ENCODE measurements around the gene TUBB2B.

The TUBB2B gene

DNA sequence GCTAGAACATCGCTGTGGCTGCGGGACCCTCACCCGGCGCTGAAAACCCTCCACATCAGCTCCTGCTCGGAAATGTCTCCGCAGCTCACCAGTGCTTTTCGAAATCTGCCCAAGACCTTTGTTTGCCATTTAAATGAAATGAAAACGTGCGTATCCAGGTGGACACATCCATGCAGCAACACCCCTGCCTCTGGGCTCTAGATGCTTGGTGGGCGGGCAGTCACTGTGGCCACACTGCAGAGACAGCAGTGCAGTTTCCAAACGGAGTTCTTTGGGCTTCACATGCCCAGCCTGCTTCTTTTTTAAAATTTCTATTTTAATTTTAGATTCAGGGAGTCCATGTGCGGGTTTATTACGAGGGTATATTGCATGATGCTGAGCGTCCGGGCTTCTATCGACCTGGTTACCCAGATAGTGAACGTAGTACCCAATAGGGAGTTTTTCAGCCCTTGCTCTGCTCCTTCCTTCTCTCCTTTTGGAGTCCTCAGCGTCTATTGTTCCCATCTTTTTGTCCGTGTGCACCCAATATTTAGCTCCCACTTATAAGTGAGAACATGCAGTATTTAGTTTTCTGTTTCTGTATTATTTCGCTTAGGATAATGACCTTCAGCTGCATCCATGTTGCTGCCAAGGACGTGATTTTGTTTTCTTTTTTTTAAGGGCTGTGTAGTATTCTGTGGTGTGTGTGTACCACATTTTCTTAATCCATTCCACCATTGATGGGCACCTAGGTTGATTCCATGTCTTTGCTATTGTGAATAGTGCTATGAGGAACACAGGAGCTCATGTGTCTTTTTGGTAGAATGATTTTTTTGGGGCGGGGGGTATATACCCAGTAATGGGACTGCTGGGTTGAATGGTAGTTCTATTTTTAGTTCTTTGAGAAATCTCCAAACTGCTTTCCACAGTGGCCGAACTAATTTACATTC lies 4.8 kb upstream of the TUBB2B start:
- DNase-seq, result no peak

DNA sequence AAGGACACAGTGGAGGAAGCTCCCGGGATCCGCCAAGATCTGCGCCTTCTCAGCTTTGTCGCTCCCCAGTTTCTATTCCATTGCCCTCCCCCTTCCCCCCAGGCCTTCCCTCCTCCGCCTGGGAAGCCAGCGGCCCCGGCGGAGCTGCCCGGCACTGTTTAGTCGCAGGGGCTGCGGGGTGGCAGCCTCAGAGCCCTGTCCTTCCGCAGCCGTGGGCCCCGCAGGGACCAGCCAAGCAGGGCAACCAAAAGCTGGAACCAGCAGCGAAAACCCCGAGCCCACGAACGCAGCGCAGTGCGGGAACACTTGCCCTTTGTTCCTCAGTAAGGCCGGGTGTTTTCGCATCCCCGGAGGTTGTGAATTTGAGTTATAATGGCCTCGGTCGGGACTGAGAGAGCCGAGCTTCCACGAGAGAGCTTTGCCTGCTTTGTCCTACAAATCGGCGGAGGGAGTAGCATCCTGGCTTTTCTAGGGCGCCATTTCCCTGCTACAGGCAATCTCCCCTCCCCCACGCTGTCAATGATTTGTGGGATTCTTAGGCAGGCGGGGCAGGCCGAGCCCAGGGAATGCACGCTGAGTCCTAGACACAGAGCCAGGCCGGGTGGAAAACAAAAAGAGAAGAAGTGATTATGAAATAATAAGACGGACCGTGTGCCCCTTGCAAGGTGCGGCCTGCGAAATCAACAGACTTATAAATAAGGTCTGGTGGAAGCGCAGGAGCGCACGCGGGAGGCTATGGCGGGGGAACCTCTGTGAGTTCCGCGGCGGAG lies 4.0 kb upstream of the TUBB2B start:
- no peak for DNase-seq

DNA sequence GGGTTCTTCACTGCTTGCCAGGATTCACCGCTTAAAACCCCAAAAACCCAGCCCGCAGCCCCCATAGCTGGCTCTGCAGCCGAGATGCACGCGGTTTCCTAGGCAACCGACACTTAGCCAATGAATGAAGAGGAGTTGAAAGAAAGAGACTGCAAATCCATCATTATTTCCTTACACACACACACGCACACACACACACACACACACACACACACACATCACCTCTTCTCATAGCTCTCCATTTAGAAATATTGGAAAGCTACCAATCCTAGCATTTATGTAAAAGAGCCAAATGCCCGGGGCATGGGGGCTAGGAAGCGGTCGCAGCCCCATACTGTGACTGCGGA lies 3.4 kb upstream of the TUBB2B start:
- DNase-seq, result no peak

DNA sequence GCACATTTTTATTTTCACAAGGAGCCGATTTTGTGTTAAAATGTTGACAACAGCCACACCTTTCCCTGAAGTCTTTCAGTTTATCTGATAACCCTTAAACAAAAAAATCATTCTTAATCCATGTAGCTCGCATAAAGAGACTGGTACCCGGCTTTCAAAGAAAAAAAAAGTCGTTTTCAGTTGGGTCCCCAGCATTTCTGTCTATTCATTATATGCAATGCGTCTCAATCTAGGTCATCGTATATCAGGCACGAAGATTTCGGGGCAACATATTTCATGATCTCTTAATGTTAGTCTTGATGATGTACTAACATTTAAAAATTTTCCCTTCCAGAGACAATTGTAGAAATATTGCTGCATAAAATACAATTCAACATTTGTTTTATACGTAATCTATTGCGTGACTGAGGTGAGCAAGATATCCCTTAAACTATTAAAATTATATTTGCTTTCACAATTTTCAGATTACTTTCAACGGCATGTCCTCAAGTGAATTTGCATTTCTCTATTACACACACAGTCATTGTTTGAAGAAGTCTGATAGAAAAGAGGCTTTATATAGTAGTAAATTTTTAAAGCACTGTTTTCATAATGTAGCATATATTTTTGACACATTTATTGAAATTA lies 2.9 kb upstream of the TUBB2B start:
- no peak for DNase-seq

DNA sequence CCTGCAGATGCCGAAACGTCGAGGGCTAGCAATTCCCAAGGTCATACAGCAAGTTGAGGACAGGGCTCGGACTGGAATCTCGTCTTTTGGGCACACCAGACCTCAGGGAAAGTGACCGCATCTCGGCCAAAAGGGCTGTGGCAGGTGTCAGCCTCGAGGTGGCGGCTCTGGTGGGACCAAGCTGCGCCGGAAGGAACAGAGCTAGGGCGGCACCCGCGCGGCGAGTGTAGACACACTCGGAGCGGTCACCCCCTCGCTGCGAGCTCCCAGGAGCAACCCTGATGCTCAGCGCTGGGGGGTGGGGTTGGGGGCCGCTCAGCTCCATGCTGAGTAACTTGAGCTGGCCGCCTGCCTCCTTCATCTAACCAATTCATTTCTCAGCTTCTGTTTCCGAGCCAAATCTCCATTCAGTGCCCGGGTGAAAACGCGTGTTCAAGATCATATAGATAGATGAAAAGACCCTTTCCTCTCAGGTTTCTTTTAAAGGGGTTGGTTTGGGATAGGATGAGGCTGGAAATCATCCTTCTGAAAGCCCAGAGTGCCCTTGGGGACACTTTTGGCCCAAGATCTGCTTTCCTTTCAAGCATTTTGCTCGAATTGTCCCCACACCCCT lies 2.2 kb upstream of the TUBB2B start:
- no peak for DNase-seq

DNA sequence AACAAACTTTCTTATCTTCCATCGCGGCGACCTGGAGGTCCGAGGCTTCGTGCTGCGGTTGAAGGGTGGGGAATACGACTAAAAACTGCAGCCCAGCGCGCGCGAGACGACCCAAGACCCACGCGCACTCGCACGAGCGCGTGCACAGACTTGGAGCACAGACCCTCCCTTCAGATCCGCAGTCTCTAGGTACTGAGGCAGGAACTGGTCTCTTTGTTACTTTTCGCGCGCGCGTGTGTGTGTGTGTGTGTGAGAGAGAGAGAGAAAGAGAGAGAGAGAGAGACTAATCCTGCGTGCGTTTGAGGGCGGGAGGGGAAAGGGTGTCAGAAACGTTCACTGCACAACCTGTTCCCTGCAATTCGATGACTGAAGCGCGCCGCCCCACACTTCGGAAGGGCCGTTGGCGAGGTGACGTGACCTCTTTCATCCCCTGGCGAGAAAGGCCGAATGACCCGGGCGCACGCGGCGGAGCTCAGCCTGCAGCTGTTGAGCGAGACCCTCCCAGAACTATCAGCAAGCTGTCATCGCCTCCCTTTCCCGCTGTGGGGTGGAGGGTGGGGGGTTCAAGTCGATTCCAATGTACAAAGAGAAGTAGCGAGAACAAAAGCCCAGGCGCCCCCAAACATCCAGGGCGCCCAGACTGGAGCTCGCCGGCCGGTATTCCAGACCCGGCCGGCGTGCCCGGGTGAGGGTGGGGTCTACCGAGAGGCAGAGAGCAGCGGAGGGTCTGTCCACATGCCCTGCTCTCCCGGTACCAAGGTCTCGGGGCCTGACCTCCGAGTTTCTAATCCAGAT lies 1.5 kb upstream of the TUBB2B start:
- DNase-seq, result peak; percentile 42

DNA sequence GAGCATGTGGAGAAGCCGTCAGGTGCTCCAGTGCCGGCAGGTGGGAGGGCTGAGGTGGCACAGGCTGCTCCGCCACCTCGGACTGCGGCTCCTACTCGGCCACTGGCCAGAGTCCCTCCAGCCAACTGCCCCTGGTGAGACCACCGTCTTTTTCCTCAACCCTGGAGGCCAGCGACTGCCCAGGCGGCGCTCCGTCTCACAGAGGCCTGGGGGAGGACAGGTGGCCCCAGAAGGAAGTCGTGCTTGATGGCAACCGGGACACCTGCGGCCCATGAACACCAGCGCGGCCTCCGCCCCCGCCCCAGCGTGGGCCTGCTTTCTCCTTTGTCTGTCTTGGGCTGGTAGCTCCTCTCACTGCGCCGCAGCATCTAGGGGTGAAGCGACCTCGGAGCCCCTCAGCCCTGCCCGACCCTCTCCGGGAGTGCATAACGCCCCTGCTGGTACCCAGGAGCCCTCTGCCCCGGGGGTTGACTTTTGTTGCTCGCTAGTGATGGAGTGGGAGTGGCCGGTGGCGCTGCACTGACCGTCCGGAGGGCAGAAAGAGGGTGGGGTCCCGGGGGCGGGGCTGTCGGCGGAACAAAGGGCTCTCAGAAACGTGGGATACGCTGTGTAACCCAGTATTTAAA lies 706 bp upstream of the TUBB2B start:
- peak; percentile 30 for DNase-seq

DNA sequence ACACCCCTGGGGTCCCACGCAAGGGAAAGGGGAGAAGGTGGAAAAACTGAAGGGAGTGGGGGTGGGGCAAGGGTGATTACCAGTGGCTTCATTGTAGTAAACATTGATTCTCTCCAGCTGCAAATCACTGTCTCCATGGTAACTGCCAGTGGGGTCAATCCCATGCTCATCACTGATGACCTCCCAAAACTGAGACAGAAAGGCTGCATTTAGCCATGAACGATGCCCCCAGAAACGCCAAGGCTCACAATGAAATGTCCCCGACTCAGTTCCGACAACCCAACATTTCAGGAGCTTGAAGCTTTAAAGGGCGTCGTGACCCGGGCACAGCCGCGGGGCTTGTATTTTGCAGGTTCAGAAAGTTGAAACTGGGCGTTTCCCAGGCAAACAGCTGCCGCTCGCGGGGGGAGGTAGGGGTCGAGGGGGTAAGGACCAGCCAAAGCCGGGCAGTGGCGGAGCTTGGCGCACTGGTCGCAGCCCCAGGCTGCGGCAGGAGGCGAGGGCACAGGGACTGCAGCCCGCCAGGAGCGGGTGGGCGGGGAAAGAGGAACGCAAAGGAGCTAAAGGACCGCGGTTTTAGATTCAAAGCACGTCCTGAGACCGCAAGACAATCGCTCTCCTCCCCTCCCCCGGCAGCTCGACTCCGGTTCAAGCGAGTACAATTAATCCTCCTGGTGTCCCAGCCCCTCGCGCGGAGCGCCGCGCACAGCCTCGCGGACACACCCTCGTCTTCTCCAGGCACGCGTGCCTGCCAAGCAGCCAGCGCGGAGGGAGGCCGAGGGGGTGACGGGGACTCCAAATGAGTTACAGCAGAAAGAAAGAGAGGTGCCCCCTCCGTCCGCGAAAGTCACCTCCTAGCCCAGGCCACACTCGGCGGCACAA lies 731 bp downstream of the TUBB2B start:
- DNase-seq, result no peak

DNA sequence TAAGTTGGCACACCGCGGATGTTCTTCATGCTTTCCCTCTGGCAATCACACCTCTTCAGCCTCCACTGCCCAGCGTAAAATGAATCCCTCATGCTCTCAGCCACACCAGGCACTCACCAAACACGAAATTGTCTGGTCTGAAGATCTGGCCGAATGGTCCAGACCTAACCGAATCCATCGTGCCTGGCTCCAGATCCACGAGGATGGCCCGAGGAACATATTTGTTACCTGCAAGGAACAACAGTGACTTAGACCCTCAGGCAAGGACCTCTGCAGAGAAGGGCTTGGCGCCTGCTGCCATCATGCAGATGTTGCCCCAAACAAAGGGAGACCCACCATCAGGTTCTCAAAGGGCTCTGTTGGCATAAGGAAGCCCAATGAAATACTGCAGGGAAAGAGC lies 1.4 kb downstream of the TUBB2B start:
- DNase-seq, result no peak

DNA sequence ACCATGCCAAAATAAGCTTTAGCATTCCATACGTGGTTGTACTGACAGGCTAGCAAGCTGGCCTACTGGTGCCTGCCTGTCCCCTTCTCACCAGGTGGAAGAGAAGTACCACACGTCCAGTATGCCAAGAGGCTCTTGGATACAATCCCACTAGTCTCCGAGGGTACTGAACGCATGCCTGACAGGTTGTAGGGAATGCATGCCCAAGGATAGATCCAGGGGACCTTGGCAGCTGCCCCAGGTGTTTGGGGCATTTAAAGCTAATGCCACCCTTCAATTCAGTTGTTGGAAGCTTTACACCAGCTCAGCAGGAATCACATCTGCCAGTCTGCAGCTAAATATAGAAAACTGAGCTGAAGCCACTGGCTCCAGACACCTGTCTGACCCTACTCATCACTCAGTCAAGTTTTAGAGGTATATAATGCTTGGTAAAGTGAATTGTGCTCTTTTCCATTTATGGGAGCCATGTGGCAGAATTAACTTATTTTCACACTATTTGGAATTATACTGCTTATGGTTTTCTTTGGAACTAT lies 4.9 kb downstream of the TUBB2B start:
- no peak for DNase-seq

DNA sequence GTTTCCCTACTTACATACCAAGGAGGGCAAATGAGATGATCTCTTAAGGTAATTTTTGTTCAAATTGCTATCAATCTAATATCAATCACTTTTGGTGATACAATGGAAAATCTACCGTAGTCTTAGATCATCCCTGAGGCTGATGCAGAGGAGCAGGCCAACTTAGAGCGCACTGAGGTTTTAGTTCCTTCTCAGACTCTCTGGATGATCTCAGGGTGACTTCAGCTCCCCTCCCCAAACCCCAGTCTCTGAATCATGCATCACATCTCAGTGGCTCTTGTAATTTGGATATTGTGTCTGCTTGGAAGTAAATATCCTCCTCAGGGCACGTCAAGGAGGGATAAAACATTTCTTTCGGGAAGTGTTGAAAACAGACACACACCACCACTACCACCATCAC lies 5.9 kb downstream of the TUBB2B start:
- no peak for DNase-seq

DNA sequence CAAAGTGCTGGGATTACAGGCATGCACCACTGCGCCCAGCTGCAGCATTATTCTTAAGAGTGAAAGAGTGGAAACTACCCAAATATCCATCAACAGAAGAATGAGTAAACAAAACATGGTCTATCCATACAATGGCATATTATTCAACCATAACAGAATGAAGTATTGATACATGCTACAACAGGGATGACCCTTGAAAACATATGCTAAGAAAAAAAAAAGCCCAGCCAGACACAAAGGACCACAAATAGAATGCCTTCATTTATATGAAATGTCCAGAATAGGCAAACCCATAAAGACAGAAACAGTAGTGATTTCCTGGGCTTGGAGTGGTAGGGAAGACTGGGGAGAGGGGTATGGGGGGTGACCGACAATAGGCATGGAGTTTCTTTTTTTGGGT lies 7.1 kb downstream of the TUBB2B start:
- DNase-seq, result no peak

DNA sequence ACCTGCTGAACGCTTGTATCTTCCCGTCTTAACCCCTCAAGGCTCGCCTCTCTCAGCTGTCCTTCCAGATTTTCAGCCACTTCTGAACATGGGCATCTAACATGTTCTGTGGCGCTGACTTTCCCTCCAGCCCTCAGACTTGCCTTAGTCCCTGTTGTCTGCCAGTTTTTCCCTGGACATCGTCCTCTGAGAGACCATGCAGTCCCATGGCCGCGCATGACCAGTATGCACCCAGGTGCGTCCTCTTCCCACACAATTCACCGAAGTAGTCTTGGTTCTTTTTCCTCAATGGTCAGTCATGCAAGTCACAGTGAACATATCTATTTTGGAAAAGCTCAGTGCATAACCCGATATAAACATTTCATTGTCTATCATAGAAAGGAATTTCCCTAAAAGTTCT lies 9.2 kb downstream of the TUBB2B start:
- no peak for DNase-seq

DNA sequence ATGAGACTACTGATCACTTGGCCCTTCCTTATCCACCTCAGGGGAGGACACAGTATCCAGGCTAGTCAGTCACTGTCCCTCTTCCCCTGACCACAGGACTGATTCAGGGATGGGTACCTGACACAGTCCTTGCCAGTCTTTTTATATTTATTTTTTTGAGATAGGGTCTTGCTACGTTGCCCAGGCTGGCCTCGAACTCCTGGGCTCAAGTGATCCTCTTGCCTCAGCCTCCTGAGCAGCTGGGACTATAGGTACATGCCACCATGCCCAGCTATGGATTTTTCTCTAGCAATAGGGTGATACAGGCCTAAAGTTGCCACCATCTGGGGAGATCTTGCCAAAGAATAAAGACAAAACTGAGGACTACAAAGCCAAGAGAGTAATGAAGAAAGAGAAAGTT lies 10.2 kb downstream of the TUBB2B start:
- DNase-seq, result no peak

DNA sequence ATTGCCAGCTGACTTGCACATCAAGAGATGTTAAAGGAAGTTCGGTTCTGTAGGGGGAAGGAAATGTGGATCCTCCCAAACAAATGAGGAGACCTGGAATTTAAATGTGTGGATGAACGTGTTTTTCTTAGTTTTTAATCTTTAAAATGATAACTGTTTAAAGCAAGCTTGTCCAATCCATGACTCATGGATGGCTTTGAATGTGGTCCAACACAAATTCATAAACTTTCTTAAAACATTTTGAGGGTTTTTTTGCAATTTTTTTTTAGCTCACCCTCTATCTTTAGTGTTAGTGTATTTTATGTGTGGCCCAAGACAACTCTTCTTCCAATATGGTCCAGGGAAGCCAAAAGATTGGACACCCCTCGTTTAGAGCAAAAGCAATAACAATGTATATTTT lies 12.6 kb downstream of the TUBB2B start:
- DNase-seq, result no peak

DNA sequence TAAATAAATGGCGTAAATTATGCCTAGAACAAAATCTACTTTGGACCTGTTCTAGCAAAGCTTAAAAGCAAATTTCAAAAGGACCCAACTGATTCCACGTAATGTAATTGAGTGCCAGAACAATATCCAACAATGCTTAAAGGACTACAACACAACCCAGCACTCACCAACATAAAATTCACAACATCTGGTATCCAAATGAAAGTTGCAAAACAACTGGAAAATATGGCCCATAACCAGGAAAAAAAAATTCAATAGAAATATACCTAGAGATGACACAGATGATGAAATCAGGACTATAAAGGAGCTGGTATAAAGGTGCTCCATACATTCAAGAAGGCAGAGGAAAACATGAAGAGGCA lies 14.1 kb downstream of the TUBB2B start:
- no peak for DNase-seq

DNA sequence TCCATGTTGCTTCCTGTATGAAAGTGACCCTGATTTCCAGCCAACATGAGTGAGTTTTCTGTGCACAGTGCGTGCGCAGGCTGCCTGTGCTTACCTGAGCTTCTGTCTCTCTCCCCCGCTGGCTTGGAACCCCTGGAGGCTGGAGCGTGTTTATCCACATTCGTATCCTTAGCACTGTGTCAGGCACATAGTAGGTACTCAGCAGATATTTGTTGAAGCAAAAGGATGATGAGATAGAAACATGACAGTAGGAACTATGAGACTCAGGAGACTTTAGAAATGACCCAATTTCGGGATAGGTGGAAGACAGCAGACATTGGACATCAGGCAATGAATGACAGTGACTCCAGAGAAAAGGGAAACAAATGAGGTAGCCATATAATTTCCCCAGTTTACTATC lies 15.2 kb downstream of the TUBB2B start:
- no peak for DNase-seq

DNA sequence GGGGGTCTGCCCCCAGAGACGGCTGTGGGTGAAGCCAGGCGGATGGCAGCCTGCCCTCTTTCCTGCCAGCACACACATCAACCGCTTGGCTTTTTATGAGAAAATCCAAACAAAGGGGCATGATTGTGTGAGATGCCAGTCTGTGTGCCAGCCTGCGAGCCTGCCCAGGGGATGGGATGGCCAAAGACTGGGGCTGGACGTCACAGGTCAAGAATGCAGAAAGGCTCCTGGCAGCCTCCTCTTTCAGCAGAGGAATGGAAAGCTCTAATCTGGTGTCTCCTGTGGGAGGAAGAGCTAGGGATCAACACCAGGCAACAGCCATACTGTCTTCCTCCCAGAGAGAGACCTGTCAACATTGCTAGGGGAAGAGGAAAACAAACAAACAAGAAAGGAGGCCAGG lies 15.8 kb downstream of the TUBB2B start:
- no peak for DNase-seq

DNA sequence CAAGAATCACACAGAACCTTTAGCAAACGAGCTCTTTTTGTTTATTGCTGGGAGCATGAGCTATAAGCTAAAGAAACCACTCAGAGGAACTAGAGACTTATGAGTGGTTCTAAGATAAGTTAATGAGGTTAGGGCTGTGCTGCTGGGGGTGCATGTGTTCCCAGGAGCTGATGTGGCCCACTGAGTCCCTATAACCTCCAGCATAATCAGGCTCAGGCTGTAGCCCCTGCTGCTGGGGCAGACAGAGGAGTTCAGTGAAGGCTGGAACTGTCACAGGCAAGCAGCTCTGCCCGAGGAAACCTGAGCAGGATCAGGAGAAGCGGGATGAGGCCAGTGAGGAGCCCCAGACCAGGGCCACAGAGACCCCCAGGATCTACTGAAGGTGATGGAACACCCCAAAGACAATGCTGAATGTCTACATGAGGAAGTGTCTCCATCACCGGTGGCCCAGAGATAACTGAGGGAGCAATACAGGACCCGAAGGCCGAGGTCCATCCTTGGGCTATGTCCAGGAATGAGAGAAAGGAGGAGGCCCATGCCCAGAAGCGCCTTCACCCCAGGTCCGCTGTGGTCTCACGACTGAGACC lies 17.3 kb downstream of the TUBB2B start:
- no peak for DNase-seq
